Measurements from ENCODE around the gene DYNC2LI1.
"Not testable (repeated sequence)": the region's sequence is repeated elsewhere in the genome, so short reads cannot be mapped to it uniquely, and the experiment has no call there.

DYNC2LI1 gene

DNA sequence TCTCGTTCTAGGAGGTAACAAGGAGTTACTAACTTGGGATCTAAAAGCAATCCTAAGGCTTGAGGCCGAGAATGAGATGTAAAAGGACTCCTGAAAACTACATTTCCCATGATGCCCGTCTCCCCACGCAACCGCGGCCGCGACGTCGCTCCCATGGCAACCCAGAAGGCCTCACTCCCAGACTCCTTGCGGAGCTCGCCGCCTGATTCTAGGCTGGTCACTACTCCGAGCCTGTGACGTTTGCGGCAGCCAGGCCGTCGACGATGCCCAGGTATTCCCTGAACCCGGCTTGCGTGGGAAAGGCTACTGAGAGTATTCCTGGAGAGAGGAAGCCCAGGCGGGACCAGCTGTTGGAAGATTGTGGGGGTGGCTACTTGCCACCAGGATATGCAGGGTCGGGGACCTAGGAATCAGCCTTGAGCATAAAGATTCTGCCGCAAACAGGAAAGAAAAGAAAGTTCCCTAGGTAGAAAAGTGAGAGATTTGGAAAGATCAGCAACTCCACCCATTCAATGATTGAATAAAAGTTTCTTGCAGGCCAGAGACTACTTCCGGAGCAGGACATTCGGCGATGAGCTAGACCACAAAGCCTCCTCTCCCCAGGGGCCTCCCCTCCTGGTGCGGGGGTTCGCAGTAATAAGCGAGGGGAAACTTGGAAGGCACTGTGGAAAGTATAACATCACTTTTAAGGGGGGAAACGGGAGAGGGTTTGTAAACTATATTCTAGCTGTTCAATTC is at the start of gene DYNC2LI1:
Gene DYNC2LI1, plus strand, starts transcription at position 164 of the 738 bp plus-strand sequence. Its CDS starts 100 bp downstream, at position 264.
- peak; percentile 82 for DNase-seq

DNA sequence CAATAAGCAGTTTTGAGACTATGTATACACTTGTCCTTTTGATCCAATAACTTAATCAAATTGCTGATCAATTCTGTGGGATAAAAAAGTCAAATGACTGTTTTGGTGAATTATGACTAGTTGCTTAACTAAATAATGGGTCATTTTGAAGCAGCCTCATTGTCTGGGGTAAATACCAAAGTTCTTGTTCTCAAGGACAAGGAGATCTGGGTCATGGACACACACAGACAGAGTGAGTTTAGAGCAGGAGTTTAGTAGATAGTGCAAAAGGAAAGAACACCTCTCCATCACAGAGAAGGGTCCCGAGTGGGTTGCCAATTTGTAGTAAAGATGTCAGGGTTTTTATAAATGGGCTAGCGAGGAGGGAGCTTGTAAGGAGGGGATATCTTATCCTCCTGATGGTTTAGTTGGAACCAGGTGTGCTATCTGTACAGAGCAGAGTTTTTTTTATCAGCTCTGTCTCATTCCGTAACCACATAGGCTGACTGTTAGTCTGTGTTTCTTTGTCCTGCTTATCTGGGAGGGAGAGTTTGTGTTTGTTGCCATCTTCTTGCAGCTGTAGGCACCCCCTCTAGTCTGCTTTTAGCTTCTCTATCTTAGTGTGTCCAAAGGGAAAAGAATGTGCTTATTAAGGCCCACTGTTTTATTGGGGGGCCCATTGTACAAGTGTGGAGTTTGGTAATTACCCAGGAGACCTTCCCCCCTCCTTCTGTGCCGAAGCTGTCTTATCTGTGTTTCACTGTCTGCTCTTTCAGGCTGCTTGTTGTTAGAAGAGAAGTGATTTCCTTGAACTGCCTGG is 48.9 kb upstream of the DYNC2LI1 start:
- no peak for DNase-seq

DNA sequence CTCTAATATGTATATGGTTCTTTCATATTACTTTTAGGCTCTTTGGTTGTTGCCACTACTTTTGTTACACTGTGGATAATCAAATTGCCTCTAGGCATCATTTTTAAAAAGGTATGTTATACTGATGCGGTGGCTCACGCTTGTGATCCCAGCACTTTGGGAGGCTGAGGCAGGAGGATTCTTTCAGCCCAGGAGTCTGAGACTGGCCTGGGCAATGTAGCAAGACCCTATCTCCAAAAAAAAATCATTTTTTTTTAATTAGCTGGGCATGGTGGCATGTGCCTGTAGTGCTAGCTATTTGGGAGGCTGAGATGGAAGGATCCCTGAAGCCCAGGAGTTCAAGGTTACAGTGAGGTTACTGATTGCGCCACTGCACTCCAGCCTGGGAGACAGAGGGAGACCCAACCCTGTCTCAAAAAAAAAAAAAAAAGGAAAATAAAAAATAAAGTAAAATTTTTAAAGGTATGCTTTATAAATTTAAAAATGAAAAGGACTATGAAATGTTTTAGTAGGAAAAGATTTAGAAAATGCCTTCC is 48.1 kb upstream of the DYNC2LI1 start:
- DNase-seq = no peak

DNA sequence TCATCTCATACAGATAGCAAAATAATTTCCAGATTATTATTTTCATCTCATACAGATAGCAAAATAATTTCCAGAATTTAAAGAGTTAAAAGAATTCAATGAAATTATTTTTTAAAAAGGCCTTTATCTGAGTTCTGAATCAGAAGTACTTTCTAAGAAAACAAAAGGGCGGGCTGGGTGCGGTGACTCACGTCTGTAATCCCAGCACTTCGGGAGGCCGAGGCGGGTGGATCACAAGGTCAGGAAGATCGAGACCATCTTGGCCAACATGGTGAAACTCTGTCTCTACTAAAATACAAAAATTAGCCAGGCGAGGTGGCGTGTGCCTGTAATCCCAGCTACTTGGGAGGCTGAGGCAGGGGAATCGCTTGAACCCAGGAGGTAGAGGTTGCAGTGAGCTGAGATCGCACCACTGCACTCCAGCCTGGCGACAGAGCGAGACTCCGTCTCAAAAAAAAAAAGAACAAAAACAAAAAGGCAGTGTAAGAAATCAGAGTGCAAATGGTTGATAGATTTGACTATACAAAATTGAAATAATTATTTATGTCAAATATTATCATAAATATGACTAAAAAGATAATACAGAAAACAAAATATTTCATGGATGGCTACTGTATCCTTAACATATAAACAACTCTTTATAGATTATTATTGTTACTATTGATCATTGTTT is 46.7 kb upstream of the DYNC2LI1 start:
- DNase-seq = not testable (repeated sequence)

DNA sequence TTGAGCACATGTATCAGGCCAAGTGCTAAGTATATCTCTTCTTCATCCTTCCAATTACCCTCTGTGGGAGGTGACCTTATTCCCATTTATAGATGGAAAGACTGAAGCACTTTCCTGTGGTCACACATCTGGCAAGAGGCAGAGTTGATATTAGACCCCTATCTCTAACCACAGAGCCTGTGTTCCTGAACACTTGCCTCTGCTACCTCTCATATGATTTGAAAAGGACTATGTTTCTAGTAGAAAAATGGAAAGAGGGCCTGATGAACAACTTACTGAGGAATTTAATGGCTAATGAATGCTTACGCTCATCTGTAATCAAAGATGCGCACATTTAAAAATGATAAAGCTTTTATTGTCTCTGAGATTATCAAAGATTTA is 46.2 kb upstream of the DYNC2LI1 start:
- no peak for DNase-seq

DNA sequence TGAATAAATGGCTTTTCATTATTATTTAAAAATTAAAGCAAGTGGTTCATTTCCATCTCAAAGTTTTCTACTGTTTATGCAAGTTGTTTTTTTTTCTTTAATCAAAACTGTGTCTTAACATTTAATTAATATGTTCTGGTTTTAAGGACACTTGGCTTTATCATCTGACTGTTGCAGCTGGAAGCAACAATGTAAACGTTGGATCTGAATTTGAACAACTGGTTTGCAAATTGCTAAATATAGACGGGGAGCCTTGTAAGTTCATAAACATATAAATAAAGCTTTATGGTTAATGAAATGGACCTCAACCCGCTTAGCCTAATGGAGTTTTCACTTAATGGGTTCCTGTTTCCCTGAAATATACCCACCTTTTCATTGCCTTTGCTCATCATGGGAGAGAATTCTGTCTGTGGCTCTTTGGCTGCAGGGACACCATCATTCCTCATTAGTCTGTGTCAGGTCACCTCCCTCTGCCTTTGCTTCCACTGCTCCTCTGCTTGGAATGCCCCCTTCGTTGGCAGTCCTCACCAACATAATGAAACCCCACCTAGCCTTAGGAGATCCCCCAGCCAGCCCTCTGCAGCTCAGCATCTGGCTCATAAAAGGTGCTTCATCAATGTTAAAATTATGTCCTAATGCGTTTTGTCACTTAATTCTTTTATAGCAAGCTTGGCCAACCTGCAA is 44.2 kb upstream of the DYNC2LI1 start:
- no peak for DNase-seq

DNA sequence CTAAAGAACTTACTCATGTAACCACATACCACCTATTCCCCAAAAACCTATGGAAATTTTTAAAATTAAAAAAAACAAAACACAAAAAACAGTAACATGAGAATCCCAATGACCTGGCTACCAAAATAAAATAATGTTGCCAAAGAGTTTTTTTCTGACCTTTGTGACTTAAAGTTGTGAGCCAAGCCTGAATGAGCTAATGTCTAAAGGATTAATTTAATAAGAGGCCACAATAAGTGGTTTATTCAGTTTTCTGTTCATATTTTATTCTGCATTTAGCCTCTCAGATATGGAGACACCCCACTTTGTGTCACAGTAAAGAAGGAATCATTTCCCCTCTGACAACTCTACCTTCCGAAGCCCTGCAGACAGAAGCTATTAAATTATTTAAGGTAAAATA is 42.6 kb upstream of the DYNC2LI1 start:
- no peak for DNase-seq

DNA sequence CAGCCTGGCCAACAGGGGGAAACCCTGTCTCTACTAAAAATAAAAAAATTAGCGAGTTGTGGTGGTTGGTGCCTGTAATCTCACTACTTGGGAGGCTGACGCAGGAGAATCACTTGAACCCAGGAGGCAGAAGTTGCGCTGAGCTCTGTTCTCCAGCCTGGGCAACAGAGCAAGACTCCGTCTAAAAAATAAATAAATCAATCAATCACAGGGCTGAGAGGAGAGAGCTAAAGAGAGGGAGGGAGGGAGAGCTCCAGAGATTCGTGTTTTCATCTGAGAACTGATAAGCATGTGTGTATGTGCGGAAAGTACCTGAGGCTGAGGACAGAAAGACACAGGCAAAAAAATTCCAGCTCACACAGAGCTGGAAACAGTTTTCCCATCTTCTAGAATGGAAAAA is 37.2 kb upstream of the DYNC2LI1 start:
- DNase-seq = no peak

DNA sequence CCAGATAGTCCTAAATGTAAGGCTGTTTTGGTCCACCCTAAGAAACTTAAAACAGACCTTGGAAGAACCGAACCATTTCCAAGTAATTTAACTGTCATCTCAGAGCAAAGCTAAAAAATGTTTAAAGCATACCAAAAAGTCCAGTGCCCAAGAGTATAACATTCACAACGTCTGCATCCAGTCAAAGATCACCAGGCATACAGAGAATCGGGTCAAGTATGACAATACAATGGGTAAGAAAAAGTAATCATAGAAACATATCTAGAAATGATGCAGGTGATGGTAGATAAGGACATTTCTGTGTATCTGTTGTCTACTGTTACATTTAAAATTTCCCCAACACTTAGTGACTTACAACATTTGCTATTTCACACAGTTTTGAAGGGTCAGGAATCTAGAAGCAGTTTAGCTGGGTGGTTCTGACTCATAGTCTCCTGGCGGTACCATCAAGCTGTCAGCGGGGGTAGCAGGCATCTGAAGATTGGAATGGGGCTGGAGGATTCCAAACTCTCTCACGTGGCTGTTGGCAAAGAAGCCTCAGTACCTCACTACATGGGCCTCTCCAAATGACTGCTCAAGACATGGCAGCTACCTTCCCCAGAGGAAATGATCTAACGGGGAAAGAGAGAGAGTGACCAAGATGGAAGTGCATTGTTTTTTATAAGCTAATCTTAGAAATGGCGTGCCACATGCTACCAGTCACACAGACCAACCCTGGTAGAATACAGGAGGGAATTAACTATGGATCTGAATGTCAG is 36.6 kb upstream of the DYNC2LI1 start:
- no peak for DNase-seq

DNA sequence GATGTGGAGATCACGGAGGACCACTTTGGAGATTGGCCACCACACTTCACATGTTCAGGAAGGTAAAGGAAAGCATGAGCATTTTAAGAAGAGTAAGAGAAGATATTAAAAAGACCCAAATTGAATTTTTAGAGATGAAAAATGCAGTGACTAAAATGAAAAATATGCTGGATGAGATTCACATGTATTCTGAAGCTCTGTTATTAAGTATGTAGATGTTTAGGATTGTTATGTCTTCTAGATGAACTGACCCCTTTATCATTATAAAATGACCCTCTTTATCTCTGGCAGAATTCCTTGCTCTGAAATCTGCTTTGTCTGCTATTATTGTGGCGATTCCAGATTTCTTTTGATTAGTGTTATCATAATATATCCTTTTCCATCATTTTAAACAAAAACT is 36.0 kb upstream of the DYNC2LI1 start:
- DNase-seq = no peak

DNA sequence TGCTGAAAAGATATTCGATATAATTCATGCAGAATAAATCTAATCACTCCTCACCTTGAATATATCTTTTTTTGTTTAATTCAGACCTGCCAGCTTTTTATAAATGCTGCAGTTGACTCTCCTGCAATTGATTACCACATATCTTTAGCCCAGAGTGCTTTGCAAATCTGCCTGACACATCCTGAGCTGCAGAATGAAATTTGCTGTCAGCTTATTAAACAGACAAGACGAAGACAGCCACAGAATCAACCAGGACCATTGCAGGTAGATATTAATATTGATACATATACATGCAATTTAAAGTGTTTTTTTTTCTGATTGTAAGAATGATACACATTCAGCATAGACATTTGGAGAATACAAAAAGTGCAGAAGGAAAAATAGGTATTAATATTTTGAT is 35.6 kb upstream of the DYNC2LI1 start:
- DNase-seq = no peak

DNA sequence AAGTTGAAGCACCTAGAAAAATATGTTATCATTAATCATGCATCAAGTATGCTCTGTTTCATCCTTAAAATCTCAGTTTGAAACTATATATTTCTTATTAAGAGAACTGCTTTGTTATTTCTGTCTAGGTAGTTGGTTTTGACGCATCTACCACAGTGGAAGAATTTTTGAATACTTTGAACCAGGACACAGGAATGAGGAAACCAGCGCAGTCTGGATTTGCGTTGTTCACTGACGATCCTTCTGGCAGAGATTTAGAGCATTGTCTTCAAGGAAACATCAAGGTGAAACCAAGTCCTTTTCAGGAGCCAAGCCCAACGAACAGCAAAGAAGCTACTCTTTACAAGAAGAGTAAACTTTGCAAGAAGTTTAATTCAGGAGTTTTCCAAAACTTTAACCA is 30.1 kb upstream of the DYNC2LI1 start:
- no peak for DNase-seq

DNA sequence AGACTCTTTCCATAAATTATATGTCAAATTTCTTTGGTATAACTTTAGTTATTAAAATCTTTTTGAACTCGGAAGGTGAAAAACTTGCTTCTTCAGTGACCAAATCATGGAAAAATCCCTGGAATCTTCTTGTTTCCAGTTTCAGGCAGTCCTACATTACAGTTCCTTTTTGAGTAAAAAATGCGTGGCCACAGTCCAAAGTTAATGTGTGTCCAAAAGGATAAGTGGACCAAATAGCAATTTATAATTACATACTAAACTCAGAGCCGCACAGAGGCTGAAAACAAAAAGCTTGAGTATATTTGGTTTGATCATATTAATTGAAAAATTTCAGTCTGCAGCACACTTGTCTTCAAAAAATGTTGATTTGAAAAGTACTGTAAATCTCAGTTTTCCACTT is 28.4 kb upstream of the DYNC2LI1 start:
- no peak for DNase-seq

DNA sequence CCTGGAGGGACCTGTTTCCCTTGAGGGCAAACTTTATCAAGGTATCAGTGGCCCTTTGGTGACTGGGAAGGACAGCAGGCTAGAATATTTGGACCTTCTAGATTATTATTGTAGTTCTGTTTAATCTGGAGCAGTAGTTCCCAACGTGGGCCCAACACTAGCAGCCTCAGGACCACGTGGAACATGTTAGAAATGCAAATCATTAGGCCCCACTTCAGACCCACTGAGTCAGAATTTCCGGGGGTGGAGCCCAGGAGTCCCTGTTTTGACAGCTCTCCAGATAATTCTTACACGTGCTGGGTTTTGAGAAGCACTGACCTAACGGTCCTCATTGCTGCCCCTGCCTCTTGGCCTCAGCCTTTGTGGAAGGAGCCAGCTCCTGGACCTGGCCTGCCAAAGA is 25.5 kb upstream of the DYNC2LI1 start:
- no peak for DNase-seq

DNA sequence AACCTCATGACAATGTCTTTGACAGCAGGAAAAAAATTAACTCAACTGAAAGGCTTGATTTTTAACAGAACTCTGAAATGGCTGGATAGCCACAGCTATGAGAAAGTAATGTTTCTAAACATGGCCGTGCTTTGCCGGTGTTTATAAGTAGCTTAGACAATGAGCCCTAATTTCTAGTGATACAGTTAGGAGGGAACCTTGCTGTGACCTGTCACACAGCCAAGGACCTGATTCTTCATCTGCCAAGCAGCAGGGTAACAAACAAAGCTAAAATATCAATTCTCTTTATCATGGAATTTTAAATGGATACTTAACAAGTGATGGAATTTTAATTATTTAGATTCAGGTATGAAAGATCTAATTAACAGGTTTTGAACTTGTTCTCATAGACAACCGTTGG is 24.3 kb upstream of the DYNC2LI1 start:
- no peak for DNase-seq

DNA sequence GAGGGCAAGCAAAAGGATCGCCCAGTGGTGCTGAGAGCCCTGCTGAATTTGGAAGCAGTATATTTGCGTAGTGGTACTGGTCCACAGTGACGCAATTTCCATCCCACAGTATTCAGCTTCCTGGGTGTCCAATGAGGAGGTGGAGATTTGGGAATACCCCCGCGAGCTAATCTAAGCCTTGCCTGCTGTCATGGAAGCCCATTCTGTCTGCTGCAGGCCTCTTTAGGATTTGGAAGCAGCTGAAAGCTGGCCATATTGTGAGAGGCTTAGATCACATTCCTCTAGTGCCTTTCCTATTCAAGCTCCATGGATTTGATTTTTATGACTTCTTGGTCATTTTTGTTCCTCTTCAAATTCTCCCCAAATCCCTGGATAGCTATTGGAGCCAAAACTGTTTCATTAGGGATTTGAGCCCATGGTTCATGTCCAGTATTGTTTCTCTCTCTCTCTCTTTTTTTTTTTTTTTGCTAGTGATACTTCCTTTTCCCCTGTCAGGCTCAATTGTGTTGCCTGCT is 22.3 kb upstream of the DYNC2LI1 start:
- no peak for DNase-seq

DNA sequence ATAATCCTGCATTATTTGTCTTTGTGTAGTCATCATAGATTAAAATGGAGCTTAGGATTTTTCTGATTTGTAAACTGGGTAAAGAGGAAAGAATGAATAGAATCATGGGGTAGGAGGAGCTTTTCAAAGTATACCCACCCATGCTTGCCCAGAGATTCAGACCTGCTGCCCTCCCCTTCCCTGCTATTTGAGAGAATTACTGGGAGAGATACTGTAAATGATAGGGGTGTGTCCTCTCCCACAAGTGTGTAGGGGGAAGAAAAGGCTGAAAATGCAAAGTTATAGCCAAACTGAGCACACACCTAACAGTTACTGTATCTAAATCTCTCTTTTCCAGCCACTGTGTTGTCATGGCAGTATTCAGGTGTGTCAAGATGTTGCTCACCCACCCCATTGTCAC is 21.5 kb upstream of the DYNC2LI1 start:
- no peak for DNase-seq

DNA sequence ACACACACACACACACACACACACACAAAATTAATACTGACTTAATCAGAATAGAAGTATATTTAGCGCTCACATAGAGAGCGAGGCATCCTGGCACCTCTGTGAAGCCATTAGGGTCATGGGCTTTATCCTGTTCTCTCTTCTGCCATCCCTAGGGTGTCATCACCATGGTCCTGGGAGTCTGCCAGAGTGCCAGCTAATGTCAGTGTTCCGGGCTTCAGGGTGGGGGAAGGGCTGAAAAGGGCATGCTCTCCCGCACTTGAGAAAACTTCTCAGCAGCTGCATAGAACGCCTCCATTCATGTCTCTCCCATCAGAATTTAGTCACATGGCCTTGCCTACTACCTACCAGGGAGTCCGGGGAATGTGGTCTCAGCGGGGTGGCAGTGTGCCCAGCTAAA is 19.7 kb upstream of the DYNC2LI1 start:
- DNase-seq = no peak

DNA sequence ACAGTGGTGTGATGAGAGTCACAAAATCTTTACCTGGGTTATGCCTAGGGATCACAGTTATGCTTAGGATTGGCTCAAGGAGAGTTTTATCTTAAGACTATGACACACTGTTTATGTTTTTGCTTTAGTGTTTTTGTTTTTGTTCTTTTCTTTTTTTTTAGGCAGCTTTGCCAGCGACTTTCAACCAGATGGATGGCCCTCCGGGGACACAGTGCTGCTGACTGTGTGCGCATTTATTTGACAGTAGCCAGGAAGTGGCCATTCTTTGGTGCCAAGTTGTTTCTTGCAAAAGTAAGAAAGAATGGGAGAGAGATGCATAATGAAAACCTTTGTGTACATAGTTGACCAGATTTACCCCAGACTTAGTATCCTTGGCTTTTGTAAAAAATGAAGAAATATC is 15.1 kb upstream of the DYNC2LI1 start:
- no peak for DNase-seq

DNA sequence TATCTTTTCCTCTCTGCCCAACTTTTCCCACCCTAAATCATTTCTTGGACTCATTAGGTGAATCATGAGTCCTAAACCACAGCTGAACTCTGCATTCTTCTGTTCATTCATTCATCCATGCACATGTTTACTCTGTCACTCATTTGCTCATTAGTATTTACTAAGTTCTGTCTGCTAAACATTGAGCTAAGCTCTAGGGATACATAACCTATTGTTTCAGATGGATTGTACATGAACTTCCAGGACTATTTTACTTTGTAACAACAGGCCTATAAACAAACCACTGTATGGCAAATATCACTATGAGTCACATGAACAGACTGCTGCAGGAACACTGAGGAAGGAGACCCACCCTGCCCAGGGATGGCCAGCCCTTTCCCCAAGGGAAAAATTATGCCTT is 14.6 kb upstream of the DYNC2LI1 start:
- DNase-seq = no peak

DNA sequence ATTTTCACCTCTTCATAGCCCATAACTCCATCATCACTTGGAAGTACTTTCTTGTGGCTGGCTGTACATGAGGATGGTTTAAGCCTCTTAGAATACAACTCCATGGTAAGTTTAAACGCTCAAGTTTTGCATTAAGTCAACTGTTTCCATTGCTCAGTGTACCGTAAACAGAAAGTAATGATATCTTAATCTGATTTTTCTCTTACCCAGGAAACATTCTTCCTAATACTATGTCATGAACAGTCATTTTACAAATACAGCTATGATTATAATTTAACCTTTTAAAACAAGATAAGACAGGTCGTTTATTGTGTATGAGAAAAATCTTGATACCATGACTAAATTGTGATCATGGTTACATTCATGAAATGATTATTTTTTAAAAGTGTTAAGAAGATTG is 11.6 kb upstream of the DYNC2LI1 start:
- no peak for DNase-seq

DNA sequence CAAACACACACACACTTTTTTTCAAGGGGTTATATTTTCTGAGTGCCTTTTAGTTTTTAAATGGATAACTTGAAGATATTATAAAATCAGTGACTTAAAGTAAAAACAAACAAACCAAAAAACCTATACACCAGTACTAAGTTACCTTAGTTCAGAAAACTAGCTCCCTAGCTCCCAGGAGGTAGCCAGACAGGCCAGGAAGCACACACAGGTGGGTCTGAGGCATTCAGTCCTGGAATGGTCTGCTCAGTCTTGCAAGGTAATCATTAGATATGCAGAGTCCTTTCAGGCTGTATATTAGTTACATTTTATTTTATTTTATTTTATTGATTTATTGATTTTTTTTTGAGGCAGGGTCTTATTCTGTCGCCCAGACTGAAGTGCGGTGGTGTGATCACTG is 10.7 kb upstream of the DYNC2LI1 start:
- no peak for DNase-seq

All from CD4-positive, alpha-beta T cell treated with Interleukin-17A for 1 hour (primary cell).